Activated CD8-positive, alpha-beta memory T cell treated with anti-CD3 and anti-CD28 coated beads, Interleukin-2, amount 50 U/mL, for 24 hours (primary cell): ENCODE measurements around the gene IGSF21.

Experiments
- DNase-seq: peaks from one replicate; pipeline ENCODE4 v3.0.0-alpha.2; 2020; ENCODE audit errors: extremely low read depth

The IGSF21 gene

DNA sequence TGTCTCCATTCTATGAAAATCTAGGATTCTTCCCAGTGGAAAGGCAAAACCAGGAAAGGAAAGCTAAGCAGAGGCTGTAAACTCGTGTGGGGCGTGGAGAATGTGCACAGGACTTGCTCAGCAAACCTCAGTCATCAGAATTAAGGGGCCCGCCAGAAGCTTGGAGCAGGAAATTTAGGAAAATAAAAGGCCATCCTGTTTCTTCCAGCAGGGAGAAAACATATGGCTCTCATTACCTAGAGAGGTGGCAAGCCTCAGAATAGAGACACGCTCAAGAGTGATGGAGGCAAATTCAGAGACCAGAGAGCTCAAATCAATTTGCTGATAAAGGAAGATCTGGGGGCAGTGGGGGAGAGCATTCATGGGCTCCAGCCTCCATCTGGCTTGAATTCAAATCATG, 221.2 kb downstream of the IGSF21 start:
- DNase-seq, result no peak

DNA sequence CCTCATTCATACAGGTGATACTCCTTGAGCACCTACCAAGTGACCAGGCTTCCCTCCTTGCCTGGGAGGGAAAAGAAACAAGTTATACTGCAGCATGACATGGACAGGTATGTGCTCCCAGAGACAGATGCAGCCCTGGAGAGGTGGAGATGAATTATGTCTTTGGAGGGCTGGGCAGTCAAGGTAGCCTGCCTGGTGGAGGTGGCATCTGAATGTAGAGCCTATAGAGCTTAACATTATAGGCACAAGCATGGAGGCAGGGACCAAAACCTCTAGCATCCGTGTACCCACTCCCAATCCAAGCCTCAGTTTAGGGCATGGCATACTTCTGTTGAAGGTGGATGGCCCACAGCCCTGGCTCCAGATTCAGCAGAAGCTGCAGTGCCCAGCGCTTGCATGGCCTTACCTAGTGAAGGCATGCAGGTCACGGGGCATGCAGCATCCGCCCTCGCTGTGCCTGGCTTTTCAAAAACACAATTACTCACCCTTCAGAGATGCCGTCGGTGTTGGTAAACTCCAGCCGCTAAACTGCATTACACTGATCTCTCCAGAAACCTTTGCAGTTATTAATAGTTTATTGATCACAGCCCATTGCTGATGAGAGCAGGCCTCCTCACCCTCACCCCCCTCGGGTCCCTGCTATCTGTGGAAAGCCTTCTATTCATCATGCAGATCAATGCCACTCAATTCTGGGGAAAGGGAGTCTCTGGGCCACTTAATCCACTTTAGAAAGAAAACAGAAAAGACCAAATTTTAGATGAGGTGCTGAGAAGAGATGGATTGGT, 222.1 kb downstream of the IGSF21 start:
- no peak for DNase-seq

DNA sequence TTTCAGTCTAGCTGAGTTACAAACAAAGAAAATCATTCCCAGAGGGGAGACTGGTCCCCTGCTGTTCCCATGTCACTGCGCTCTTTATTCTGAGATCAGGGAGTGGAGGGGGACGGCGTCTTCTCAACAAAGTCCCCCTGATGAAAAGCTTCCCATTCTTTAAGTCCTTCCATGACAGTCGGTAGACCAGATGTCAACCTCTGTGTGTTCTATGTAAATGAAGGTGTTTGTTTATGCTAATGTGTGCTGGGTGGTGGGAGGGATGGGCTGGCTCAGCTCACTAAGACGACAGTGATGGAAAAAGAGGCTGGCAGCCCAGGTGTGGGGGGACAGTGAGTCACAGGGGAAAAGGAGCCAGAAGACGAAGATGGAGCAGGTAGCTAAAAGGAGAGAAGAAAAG, 225.0 kb downstream of the IGSF21 start:
- no peak for DNase-seq

DNA sequence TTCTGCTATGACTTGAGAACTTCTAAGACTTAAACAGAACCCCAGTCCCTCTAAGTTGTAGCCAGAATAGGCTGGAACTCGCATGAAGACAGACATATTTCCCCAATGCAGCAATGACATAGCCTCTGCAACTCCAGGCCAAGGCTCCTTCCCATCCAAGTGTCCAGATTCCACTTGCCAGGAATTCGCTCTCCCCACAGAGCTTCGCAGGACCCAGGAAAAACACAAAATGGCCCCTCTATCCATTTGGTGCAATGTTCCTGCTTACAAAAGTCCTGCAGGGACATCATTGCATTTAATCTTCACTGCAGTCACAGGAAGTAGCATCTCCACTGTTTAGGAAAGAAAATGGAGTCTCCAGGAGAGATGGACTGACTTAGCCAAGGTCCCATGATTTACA, 225.6 kb downstream of the IGSF21 start:
- no peak for DNase-seq

DNA sequence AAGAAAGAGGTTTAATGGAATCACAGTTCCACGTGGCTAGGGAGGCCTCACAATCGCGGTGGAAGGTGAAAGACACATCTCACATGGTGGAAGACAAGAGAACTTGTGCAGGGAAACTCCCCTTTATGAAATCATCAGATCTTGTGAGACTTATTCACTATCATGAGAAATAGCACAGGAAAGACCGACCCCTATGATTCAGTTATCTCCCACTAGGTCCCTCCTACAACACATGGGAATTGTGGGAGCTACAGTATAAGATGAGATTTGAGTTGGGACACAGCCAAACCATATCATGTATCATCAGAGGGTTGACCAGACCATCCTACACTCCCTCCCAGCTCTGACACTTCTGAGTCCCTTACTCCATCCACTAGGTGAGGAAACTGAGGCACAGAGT, 229.2 kb downstream of the IGSF21 start:
- DNase-seq, result no peak

DNA sequence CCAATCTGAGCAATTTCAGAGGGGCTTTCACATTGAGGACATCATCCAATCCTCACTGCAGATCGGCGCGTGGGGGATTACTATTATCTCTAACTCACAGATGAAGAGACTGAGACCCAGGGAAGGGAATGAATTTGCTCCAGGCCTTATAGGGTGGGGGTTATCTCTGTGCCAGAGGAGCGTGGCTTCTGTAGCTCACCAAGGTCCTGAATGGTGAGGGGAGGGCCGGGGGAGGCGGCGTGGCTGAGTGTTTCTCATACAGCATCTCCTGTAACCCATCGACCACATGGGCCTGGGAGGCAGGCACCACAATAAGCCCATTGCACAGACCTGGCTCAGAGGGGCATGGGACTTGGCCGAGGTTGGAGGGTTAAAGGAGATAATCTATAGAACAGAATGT, 230.2 kb downstream of the IGSF21 start:
- no peak for DNase-seq

DNA sequence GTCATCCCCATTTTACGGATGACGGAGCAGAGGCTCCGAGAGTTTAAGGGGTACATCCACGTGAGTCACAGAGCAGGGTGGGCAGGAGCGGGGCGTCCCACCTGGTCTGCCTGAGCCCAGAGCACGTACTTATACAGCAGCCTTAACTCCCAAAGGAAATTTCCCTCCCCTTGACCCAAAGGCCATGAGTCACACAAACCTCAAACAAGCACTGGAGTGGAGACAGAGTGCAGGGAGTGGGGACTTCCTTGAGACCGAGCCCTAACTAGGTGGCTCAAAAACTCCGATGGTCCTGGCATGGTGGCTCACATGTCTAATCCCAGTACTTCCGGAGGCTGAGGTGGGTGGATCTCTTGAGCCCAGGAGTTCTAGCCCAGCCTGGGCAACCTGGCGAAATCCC, 231.6 kb downstream of the IGSF21 start:
- DNase-seq, result no peak

DNA sequence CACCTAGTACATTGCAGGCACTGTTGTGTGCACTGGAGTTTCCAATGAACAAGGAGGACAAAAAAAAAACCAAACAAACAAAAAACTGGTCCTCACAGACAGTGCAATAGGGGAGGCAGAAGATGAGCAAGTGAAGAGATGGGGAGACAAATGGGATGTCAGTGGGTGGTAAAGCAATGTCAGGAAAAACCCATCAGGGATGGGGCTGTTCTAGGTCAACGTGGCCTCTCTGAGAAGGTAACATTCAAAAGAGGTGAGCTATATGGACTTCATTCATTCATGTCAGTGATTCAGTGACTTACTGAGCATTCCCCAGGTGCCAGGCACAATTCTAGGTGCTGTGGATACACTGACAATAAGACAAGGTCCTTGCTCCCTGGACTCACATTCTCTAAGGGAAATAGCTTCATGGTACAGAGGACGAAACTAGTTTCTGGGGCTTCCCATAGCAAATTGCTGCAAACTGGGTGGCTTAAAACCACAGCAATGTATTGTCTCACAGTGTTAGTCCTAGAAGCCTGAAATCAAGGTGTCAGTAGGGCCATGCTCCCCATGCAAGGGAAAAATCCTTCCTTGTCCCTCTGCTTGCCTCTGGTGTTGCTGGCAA, 232.7 kb downstream of the IGSF21 start:
- DNase-seq, result no peak

DNA sequence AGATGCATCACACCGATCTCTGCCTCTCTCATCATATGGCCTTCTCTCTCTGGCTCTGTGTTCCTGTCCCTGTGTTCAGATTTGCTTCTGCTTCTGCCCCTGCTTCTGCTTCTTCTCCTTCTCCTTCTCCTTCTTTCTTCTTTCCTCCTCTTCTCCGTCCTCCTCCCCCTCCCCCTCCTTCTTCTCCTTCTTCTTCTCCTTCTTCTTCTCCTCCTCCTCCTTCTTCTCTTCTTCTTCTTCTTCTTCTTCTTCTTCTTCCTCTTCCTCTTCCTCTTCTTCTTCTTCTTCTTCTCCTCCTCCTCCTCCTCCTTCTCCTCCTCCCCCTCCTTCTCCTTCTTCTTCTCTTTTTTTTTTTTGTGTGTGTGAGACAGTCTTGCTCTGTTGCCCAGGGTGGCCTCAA, 233.2 kb downstream of the IGSF21 start:
- DNase-seq, result no peak

DNA sequence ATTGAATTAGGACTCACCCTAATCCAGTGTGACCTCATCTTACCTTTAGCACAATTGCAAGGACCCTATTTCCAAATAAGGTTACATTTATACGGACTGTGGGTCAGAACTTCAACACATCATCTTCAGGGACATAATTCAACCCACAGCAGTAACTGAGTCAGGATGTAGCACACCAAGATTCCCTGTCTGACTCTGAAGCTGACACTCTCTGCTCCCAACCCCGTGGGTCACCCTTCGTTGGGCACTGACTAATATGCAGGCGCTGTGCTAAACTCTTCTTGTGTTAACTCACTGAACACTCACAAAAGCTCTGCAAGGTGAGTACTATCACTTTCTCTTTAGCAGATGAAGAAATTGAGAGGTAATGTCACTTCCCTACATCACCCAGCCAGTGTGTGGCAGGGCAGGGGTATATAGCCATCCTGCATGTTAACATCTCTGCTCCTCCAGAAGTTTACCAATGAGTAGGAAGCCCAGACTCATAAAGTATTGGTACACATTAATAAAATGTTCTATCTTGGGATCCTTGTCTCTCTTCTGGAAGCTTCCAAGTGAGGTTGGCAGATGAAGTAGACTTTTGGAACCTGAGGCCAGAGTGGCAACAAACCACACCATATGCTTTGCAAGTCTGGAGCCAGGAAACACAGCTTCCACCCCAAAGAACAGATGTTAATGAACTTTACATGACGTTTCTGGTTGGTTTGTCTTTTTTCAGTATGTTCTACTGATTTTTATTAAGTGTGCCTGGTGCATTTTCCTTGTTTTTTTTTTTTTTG, 233.9 kb downstream of the IGSF21 start:
- no peak for DNase-seq

DNA sequence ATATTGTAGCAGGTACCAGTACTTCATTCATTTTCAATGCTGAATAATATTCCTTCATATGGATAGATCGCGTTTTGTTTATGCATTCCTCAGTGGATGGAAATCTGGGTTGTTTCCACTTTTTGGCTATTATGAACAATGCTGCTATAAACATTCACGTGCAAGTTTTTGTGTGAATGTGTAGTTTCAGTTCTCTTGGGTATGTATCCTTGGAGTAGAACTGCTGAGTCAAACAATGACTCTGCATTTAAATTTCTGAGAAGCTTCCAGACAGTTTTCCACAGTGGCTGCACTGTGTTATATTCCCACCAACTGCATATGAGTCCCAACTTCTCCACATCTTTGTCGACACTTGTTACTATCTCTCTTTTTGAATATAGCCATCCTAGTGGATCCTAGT, 235.1 kb downstream of the IGSF21 start:
- DNase-seq, result no peak

DNA sequence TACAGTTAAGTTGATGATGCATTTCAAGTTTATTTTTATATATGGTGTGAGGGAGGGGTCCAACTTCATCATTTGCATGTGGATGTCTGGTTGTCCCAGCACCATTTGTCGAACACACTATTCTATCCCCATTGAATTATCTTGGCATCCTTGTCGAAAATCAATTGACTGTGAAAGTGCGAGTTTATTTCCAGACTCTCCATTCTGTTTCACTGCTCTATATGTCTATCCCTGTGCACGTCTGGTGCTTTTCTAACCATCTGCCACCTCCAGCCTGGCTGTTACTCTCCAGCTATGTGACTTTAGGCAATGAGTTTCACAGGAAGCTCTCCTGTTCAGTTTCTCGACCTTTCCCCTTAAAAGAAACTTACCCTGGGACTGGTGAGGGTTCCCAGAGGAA, 236.0 kb downstream of the IGSF21 start:
- DNase-seq, result no peak

DNA sequence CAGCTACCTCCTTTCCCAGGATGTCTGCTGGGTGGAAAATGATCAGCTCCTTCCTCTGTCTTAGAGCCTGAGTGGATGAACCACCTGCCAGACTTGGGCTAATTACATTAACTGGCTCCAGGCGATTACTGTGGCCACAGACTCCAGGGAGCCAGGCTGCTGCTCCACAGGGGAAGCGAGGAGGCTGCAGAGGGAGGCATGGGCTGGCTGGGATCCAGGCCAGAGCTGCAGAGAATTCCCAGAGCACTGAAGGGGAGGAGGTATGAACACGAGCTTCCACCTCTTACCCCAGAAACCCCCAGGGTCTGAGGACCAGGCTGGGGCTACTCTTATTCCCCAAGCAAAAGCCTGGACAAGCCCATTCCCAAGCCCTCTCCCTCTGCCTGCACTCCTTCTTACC, 237.2 kb downstream of the IGSF21 start:
- DNase-seq, result no peak

DNA sequence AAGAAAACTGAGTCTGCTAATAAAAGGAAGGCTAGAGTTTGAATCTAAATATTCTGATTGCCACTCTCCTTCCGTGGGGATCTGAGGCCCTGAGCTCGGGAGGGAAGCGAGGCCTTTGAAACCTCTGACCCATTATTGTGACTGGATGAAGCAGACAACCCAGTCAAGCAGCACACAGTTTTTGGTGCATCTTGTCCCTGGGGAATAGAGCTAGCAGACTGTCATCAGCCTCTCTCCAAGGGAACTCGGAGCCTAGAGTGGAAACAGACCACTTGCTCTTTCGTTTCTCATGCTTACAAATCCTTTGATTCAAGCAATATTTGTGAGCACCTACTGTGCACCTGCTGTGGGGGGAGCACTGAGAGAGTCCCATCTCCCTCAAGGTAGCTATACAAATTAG, 240.0 kb downstream of the IGSF21 start:
- no peak for DNase-seq

DNA sequence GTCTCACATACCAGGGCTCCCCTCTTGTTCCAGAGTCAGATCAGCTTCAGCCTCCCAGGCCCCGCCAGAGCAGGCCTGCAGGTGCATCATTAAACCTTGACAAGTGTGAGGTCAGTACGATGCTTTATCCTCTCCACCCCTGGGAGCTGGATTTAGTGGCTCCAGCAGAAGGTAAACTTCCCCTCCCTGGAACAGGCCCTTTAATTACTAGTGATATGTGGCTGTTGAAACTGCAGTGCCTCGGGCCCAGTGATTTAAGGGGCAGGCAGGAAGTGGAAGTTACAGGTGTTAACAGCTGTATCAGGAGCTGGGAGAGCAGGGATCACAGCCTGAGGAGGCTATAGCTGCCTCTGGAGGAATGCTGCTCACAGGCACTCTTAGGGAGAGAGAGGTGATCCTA, 240.8 kb downstream of the IGSF21 start:
- no peak for DNase-seq

DNA sequence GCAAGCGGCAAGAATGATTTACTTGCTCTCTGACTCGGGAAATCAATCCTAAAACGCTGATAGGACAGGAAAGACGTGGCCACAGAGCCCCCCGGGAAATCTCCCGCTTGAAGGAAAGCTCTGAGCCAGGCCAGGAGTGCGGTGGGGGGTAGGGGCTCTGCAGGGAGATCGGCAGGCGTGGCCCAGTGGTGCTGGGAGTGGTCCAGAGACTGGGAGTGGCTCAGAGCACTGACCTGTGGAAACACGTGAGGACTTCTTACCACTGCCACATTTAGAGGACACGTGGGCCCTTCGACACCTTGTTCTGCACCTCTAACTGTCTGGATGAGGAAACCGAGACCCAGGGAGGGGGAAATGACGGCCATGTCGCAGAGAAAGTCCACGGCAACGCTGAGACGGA, 243.1 kb downstream of the IGSF21 start:
- no peak for DNase-seq

DNA sequence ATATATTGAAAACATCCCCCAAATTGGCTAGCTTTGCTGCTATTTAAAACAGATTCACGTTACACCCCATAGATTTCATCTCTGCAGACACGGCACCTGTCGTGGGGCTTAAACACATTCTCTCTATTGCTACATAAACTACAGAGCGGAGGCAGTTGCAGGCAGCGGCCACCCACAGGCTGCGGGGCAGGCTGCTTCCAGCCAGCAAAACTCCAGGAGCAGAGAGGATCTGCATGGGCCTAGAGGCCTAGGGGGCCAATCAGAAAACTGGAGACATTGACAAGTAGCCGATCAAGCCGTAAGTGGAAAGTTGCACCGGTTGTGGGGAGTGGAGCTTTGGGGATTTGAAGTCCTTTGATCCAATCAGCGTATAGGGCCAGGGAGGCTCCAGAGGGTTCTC, 244.1 kb downstream of the IGSF21 start:
- DNase-seq, result no peak

DNA sequence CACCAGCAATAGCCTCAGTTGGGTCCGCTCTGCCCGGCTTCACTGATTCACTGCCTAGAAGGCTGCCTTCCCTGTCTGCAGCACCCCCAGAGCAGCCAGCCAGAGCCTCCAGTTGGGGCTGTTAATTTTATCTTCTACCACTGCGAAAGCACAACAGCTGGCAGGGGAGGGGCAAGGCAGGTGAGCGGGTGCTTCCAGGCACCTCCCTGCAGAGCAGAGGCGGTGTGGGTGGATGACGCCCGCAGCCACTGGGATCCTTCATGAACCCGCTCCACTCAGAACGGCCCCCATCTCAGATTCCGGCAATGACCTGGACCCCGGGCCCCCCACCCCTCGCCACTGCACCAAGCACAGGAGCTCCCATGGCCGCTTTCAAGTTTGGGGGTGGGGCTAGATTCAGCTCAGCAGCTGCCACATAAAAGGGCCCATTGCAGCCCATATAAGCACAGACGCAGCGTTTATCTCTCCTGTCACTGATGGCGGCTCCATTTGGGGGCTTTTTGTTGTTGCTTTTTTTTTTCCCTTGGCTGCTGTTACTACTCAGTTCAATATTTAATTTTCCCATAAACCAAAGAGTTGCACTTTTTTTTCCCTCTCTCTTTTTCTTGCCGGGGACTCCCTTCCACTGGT, 245.2 kb downstream of the IGSF21 start:
- DNase-seq, result no peak

DNA sequence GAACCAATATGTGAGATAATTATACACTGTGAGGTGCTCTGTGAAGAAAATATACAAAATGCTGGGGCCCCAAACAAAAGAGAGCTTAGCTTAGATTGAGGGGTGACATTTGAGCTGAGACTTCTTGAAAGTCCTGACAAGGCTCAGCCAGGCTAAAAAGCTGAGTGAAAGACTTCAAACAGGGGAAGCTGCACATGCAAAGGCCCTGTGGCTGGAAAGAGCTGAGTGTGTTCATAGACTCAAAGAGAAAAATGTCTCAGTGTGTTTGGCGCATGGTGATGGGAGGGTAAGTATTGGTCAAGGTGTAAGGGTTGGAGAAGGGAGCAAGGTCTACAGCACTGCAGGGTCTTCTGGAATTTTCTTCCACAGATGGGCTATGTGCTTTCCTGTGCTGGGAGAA, 245.9 kb downstream of the IGSF21 start:
- no peak for DNase-seq

DNA sequence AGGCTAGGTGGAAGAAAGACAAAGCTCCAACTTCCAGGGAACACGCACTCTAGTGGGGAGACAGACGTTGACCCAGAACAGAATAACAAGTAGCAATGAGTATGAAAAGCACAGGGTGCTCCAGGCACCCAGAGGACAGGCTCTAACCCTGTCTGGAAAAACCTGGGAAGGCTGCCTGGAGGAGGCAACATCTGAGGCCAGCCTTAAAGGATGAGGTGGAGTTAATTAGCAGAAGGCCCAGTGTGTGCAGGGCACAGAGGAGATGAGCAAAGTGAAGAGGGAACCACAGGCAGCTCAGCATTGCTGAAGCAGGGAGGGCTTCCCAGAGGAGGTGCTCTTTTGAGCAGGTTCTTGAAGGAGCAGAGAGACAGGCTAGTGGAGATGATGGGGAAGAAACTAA, 246.4 kb downstream of the IGSF21 start:
- DNase-seq, result no peak

DNA sequence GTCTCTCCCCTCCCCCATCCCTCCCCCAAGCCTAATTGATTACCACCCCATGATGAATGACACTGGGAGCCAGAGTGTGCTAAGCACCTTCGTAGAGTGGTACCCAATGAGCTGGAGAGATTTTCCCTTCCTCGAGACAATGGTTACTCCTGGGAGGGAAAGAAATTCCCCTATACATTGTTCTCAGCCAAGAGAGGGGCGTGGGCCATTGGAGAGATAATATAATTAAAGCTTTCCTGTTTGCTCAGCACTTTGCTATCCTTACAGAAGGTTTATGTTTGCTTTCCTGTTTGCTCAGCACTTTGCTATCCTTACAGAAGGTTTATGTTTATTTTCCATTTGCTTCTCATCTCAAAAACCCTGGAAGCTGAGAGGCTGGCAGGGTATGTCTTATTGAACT, 247.0 kb downstream of the IGSF21 start:
- no peak for DNase-seq

DNA sequence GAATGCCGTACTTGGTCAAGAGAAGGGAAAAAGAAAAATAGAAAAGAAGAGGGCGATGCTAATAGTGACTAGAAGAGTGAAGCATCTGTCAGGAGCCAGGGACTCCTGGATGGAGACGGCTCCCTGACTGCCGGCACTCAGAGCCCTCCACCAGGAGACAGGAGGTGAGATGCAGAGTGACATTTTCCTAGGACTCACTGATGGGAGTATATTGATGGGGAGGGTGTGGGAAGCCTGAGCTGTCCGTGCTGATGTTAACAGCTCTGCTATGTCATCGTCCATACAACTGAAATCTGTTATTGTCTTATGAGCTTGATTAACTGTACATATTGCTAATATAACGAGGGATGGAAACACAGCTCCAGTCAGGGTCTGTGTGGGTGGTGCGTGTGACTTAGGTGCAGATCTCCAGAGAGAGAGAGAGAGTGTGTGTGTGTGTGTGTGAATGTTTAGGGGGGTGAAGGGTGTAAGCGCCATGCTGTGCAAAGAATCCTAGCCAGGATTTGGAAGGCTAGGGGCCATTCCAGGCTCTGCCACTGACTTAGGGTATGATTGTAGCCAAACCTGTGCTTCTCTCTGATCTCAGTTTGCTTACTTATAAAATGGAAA, 250.1 kb downstream of the IGSF21 start:
- DNase-seq, result no peak
